OCI-LY3 (cell line): ENCODE results near the gene ETDA.
"Not testable (repeated sequence)": the region's sequence is repeated elsewhere in the genome, so short reads cannot be mapped to it uniquely, and the experiment has no call there.

ENCODE experiments used
- CTCF ChIP-seq: fragments of 200-600, 300-600 bp; sonication (generic); IDR thresholded peaks from 2 replicates; pipeline ENCODE4 v1.5.1; 2014; ENCODE audit warnings: antibody characterized with exemption, low read length, low read depth
- EZH2phosphoT487 ChIP-seq: fragments of 200-600 bp; shearing (Covaris generic); IDR thresholded peaks from 2 replicates; pipeline ENCODE4 v1.6.1; 2018; ENCODE audit warnings: antibody characterized with exemption, mixed run types, low read depth

- TF ChIP-seq EZH2phosphoT487, CTCF: not testable (repeated sequence)
Observed at GRCh38 chrX:135256087-135256684, 4.3 kb downstream of the ETDA start.
